Left ventricle myocardium superior (tissue), 1 donor: ENCODE measurements around the gene UQCC3. TPM values are rescaled to one million over a fixed set of nuclear protein-coding genes. Genes with fewer than 3 reads are reported as not detected.
A peak's percentile ranks its signal among the peaks of the same experiment; 100 is the strongest.
"Not testable (repeated sequence)": the region's sequence is repeated elsewhere in the genome, so short reads cannot be mapped to it uniquely, and the experiment has no call there.

Source experiments
- ATAC-seq: fragments of 200-7000 bp; cut with Tn5 transposase; one replicate; pipeline ENCODE4 v1.9.1; 2020; ENCODE audit warnings: mild to moderate bottlenecking, moderate library complexity
- DNase-seq: peaks from one replicate; pipeline ENCODE4 v3.0.0-alpha.2; 2020
- intact Hi-C: fragments of 100-400 bp; cut with micrococcal nuclease; formaldehyde crosslinking; loops from one replicate; pipeline ENCODE4 v1.11.0; 2022
- long read RNA-seq: library from polyadenylated mRNA; unstranded; transcript quantifications from one replicate; pipeline ENCODE4 v2.0.0, GENCODE V29; 2021
- total RNA-seq: library from RNA; stranded (reverse); fragmentation: NEBNext Ultra II Directional; extraction: Animal tissue kit (Norgen Biotek cat#: 25700); gene quantifications from one replicate; pipeline ENCODE4 v1.2.1, GENCODE V29; 2021
- donor health status: DM: no; HTN: yes; CAD: no; lungs with severe emphysema.

Gene UQCC3
- 7.7 TPM for total RNA-seq
- long read RNA-seq, transcript UQCC3-201 (2 exons, 1,947 nt): major isoform, 21 of 32 reads
- long read RNA-seq, partial matches to known transcripts: 0 of 32 reads
- long read RNA-seq, other reads (novel, unspliced or antisense): 11 of 32 reads

- DNase-seq (peak; percentile 81), ATAC-seq (peak; percentile 89)
- intact Hi-C loops: no loop called here
These were observed at the start of gene UQCC3, which contains the start of gene LBHD1 for GRCh38 chr11:62671608-62672389. Gene UQCC3, plus strand, starts transcription at chr11:62671673. Its CDS starts 73 bp downstream, at chr11:62671746. Gene LBHD1, minus strand, starts transcription at chr11:62672267. Its CDS starts 2,236 bp downstream, at chr11:62670031.

- ATAC-seq (no peak), DNase-seq (no peak)
- intact Hi-C loops: no loop called here
These were observed 48.9 kb upstream of the UQCC3 start for GRCh38 chr11:62622476-62623089.

- no peak for ATAC-seq
- intact Hi-C loops: no loop called here
- no peak for DNase-seq
These were observed 43.8 kb upstream of the UQCC3 start for GRCh38 chr11:62627713-62628112.

GRCh38 chr11:62632492-62632891 lies 39.0 kb upstream of the UQCC3 start:
- ATAC-seq: no peak
- intact Hi-C loops: no loop called here

GRCh38 chr11:62644220-62644619 lies 27.3 kb upstream of the UQCC3 start:
- intact Hi-C loops: no loop called here

More at GRCh38 chr11:62632492-62632891, 39.0 kb upstream of the UQCC3 start:
- DNase-seq: no peak

GRCh38 chr11:62645671-62645945 lies 25.9 kb upstream of the UQCC3 start:
- intact Hi-C loops: no loop called here
- no peak for ATAC-seq
- DNase-seq: no peak

More at GRCh38 chr11:62644220-62644619, 27.3 kb upstream of the UQCC3 start:
- DNase-seq: no peak
- no peak for ATAC-seq

GRCh38 chr11:62645946-62646824 lies 25.3 kb upstream of the UQCC3 start, which contains the start of gene GANAB:
Gene GANAB, minus strand, starts transcription at chr11:62646613. Its CDS starts 14 bp downstream, at chr11:62646599.
- intact Hi-C loops: no loop called here
- DNase-seq: peak; percentile 99
- ATAC-seq: peak; percentile 98

GRCh38 chr11:62646825-62647608 lies 24.5 kb upstream of the UQCC3 start:
- intact Hi-C loops: no loop called here
- ATAC-seq (peak; percentile 1), DNase-seq (peak; percentile 36)

- no peak for ATAC-seq
- intact Hi-C loops: no loop called here
- no peak for DNase-seq
These were observed 23.9 kb upstream of the UQCC3 start for GRCh38 chr11:62647609-62648005.

GRCh38 chr11:62648185-62648966 lies 23.1 kb upstream of the UQCC3 start:
- DNase-seq (no peak), ATAC-seq (no peak)
- intact Hi-C loops: no loop called here

- DNase-seq: no peak
- ATAC-seq: no peak
- intact Hi-C loops: no loop called here
These were observed 22.5 kb upstream of the UQCC3 start for GRCh38 chr11:62648967-62649364.

- no peak for ATAC-seq
These were observed 22.0 kb upstream of the UQCC3 start for GRCh38 chr11:62649486-62649885.

GRCh38 chr11:62650283-62650682 lies 21.2 kb upstream of the UQCC3 start:
- ATAC-seq, intact Hi-C loops, DNase-seq: not testable (repeated sequence)

More at GRCh38 chr11:62649486-62649885, 22.0 kb upstream of the UQCC3 start:
- DNase-seq: no peak
- intact Hi-C loops: no loop called here

GRCh38 chr11:62652161-62653006 lies 19.1 kb upstream of the UQCC3 start:
- intact Hi-C loops: no loop called here
- ATAC-seq (no peak), DNase-seq (no peak)

- ATAC-seq: no peak
- intact Hi-C loops: no loop called here
These were observed 17.2 kb upstream of the UQCC3 start for GRCh38 chr11:62654297-62654696.

GRCh38 chr11:62656796-62657429 lies 14.6 kb upstream of the UQCC3 start:
- intact Hi-C loops: no loop called here
- ATAC-seq: no peak
- DNase-seq: no peak

More at GRCh38 chr11:62654297-62654696, 17.2 kb upstream of the UQCC3 start:
- no peak for DNase-seq
